LNCaP clone FGC (cell line): ENCODE data around the gene STAU1.
A peak's percentile ranks its signal among the peaks of the same experiment; 100 is the strongest.

Source experiments
- DNase-seq: peaks from one replicate; pipeline ENCODE4 v3.0.0-alpha.2; 2011; ENCODE audit warnings: low read depth
- H3K4me3 ChIP-seq: 2 replicates; pipeline ENCODE4 v1.5.1; 2011; ENCODE audit warnings: mild to moderate bottlenecking, low read depth, low read length, control low read depth
- CTCF ChIP-seq: IDR thresholded peaks from 2 replicates; pipeline ENCODE4 v1.5.1; 2012; ENCODE audit warnings: mild to moderate bottlenecking; ENCODE audit not compliant: control insufficient read depth, insufficient read depth; ENCODE audit errors: extremely low read depth

STAU1 gene

GRCh38 chr20:49230561-49231133 lies 42.5 kb upstream of the STAU1 start:
- TF ChIP-seq CTCF = no peak
- no peak overlapping the region for H3K4me3 ChIP-seq
- DNase-seq = no peak

GRCh38 chr20:49230021-49230420 lies 41.9 kb upstream of the STAU1 start:
- TF ChIP-seq CTCF = no peak
- DNase-seq = no peak
- H3K4me3 ChIP-seq = no peak overlapping the region

- H3K4me3 ChIP-seq = no peak overlapping the region
- DNase-seq = no peak
- no peak for TF ChIP-seq CTCF
These were observed 41.2 kb upstream of the STAU1 start for GRCh38 chr20:49229381-49229780.

- H3K4me3 ChIP-seq = no peak overlapping the region
- TF ChIP-seq CTCF = no peak
These were observed 40.5 kb upstream of the STAU1 start for GRCh38 chr20:49228676-49229075.

DNA sequence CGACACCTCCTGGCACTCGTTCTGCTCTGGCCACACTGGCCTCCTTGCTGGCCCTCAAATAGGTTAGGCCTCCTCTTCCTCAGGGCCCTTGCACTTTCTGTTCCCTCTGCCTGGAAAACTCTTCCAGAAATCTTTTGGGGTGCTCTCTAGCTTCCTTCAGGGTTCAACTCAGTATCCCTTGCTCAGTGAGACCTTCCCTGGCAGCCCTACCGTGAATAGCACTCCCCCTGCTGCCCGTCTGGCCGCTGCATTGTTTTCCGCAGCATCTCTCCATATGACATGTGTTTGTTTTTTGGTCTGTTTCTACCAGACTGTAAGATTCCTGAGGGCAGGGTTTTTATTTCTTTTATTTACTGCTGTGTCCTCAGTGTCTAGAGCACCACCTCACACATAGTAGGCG lies 37.8 kb upstream of the STAU1 start:
- TF ChIP-seq CTCF = no peak
- no peak overlapping the region for H3K4me3 ChIP-seq
- no peak for DNase-seq

More at GRCh38 chr20:49228676-49229075, 40.5 kb upstream of the STAU1 start:
- DNase-seq = no peak

- no peak for DNase-seq
- H3K4me3 ChIP-seq = peak overlapping the region; percentile 100
- TF ChIP-seq CTCF = no peak
These were observed 32.0 kb upstream of the STAU1 start for GRCh38 chr20:49219924-49220831.
